DOHH2 (cell line): ENCODE measurements around the gene SLC2A3.

ENCODE experiments used
- CTCF ChIP-seq: fragments of 200-600 bp; sonication (generic); IDR thresholded peaks from one replicate; pipeline ENCODE4 v1.5.1; 2014; ENCODE audit warnings: antibody characterized with exemption, mild to moderate bottlenecking, low read depth, low read length; ENCODE audit not compliant: poor library complexity, severe bottlenecking
- EZH2phosphoT487 ChIP-seq: fragments of 200-600 bp; sonication (generic); IDR thresholded peaks from 2 replicates; pipeline ENCODE4 v1.6.1; 2017; ENCODE audit warnings: borderline replicate concordance, mild to moderate bottlenecking, antibody characterized with exemption, low read length, moderate library complexity, mixed read lengths

- TF ChIP-seq CTCF, result no peak
- TF ChIP-seq EZH2phosphoT487, result no peak
Measured at GRCh38 chr12:7934091-7934888, 1.7 kb downstream of the SLC2A3 start.
